ENCODE results near the gene NKX6-2.
"Not testable (repeated sequence)": the region's sequence is repeated elsewhere in the genome, so short reads cannot be mapped to it uniquely, and the experiment has no call there.

The NKX6-2 gene

DNA sequence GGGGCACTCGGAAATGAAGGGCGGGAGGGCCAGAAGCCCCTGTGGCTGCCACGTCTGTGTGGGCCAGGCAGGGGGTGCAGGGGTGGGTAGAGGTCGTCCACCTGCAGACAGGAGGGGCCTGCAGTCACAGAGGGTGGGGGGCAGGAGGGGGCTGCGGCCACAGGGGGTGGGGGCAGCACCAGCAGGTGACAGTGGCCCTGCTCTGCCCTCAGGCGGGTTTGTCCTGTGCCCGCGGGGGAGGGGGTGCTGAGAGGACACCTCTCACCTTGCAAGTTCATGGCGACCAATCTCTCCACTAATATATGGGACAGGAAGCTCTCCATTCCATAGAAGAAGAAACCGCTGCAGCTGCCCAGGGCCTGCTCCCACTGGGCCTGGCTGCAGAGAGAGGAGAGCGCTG, 26.6 kb upstream of the NKX6-2 start:
- DNase-seq, result no peak

- no peak for DNase-seq
These were observed 26.0 kb upstream of the NKX6-2 start for GRCh38 chr10:132811891-132812481.

DNA sequence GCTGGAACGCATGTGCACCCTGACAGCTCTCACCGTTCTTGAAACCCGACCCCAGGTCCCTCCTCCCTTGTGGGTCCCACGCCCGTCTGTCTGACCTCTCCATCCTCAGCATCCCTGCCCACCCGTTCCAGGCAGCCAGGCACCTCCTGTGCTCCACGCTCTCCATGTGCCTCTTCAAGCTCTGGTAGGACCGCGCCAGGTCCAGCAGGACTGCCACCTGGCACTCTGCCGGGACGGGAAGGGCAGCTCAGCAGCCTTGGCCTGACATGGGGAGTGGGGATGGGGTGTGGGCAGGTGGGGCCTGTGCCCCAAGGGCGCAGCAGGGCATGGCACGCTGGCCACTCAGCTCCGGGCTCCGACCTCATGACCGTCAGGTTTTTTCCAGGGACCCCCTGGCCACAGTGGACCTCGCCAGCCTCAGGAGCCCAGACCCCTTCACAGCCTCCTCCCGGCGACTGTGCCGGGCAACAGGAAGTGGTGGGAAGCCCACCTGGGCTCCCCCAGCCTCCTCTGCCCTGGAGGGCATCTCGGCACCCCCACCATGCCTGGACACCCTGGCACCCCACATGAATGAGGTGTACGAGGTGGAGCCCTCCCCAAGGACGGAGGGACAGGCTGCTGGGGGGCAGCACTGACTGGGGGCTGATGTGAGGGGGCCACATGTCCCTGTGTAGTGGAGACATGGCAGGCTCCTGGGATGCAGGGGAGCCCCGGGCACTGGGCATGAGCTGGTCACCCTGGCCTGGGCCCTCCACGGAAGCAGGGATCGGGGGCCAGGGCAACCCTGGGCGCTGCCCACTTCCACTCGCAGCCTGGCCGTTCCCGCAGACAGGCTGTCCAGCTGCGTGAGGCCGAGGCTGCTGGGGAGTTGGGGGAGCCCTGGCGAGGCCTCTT, 25.1 kb upstream of the NKX6-2 start:
- no peak for DNase-seq

- DNase-seq, result no peak
These were observed 24.3 kb upstream of the NKX6-2 start for GRCh38 chr10:132810141-132810806.

- DNase-seq, result no peak
These were observed 23.5 kb upstream of the NKX6-2 start for GRCh38 chr10:132809232-132810140.

GRCh38 chr10:132808383-132809231, 22.7 kb upstream of the NKX6-2 start:
- no peak for DNase-seq

DNA sequence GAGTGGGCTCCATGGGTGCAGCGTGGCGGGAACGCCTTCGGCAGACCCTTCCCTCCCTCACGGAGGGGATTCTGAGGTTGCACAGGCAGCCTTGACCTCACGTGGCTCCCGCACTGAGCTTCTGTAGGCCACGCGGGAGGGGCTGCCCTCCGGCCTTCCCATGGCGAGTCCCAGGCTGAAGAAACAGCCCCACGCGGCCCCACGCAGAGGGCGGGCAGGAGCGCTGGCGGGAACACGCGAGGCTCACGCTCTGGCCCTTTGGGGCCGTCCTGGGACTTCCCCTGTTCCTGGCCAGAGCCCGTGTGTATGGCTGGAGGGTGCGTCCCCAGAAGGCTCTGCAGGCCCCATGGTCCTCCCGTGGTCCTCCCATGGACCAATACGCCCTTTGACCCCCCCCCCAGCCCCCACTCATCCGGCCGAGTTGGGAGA, 21.7 kb upstream of the NKX6-2 start:
- no peak for DNase-seq

GRCh38 chr10:132806561-132807003, 20.6 kb upstream of the NKX6-2 start:
- no peak for DNase-seq

DNA sequence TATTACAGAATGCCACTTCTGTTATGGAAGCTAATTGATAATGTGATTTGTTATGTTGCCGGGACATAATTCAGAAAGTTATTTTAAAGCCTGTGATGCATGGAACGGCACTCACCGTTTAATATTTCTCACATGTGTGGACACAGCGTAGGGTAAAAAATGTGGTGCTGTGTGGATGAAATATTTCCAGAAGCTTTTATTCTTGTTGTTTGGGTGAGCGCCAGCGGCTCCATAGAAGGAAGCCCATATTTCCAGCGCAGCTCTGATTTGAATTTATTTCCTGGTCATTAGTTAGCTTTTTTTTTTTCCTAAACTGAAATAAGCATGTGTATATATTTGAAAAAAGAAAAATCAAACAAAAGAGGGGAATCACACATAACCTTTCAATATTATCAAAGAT, 20.2 kb upstream of the NKX6-2 start:
- no peak for DNase-seq

- no peak for DNase-seq
These were observed 19.7 kb upstream of the NKX6-2 start for GRCh38 chr10:132805599-132805998.

GRCh38 chr10:132804785-132805426, 19.0 kb upstream of the NKX6-2 start:
- no peak for DNase-seq

- DNase-seq, result no peak
These were observed 18.3 kb upstream of the NKX6-2 start for GRCh38 chr10:132804287-132804686.

DNA sequence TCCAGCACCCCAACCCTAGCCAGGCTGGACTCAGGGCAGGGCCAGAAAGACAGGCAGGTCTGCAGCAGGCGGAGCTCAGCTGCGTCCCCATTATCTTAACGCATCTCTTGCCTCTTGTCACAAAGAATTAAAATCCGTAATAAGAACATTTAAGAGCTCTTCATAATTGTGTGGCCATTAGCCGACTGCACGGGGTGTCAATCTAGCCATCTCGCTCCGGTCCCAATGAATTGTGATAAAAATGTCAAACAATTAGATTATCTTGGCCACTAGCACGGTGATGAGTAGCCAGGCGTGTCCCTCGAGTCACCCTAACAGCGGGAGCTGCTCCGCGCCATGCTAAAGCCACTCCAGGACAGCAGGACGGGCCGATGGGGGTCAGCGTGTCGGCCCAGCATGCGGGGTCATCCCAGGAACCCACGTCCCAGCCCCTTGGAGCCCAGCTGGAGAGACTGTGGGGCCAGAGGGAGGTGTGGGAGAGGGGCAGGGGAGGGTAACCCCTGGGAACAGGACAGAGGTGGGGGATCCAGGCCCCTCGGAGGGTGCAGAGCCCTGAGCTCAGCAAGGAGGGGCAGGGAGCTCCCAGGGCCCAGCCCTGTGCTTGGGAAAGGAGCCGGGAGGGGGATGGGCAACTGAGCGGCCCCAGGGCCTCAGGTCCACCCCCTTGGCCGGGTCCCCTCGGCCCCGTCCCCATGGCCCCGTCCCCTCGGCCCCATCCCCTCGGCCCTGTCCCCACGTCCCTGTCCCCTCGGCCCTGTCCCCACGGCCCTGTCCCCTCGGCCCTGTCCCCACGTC, 17.7 kb upstream of the NKX6-2 start:
- DNase-seq, result no peak

DNA sequence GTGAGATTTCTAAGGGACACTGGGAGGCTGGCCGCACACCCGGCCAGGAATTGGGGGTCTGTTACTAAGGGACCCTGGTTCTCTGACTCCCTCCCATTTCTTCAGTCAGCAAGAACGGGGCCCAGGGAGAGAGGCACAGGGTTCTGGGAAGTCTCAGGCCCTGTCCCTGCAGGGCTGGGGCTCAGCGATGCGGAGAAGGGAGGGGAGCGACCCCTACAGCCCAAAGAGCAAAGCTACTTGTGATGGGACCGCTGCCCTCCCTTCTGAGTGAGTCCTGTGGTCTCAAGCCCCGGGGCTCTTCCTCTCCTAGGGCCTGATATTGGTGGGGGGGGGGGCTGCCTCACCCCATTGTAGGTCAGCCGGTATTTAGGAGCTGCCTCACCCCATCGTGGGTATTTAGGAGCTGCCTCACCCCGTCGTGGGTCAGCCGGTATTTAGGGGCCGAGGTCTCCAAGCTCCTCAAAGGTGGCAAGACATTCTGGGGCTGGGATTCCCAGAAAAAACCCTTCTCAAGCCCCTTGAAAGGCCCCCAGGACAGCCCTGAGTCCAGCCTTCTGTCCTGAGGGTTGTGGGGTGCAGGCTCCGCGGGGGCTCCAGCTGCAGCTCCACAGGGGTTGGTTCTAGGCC, 16.9 kb upstream of the NKX6-2 start:
- no peak for DNase-seq

- no peak for DNase-seq
These were observed 16.1 kb upstream of the NKX6-2 start for GRCh38 chr10:132802048-132802447.

GRCh38 chr10:132799865-132800264, 13.9 kb upstream of the NKX6-2 start:
- DNase-seq, result no peak

GRCh38 chr10:132798876-132799275, 12.9 kb upstream of the NKX6-2 start:
- DNase-seq, result no peak

DNA sequence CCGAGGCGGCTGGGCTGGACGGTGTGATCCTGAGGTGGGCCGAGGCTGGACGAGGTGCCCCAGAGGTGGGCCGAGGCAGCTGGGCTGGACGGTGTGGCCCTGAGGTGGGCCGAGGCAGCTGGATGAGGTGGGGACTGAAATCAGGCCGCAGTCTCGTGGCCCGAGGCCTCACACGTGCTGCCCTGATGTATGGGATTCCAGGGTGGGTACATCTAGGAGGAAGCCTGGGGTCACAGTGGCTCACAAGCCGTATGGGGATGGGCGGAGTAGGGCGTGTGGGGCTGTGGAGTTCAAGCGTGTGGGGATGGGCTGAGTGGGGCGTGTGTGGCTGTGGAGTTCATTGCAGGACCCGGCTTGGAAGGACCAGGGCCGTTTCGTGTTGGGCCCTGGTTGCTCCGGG, 12.5 kb upstream of the NKX6-2 start:
- no peak for DNase-seq

DNA sequence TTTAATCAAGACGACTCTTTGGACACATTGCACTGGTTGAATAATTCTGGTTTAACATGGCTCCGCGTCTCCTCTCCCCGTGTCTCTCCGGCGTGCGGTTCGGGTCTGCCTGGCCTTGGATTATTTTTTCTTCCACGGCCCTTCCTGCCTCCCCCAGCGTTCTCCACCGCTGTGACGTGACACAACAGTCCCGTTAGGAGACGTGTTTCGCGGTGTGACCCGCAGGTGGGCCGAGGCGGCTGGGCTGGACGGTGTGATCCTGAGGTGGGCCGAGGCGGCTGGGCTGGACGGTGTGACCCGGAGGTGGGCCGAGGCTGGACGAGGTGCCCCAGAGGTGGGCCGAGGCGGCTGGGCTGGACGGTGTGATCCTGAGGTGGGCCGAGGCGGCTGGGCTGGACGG, 12.0 kb upstream of the NKX6-2 start:
- not testable (repeated sequence) for DNase-seq

- DNase-seq, result no peak
These were observed 10.9 kb upstream of the NKX6-2 start for GRCh38 chr10:132796846-132797245.
